Pancreas (tissue), 10 donors: ENCODE measurements around the gene MAN2A2. TPM values are rescaled to one million over a fixed set of nuclear protein-coding genes. Genes with fewer than 3 reads are reported as not detected.

Experiments used
- ATAC-seq, 4 donors: fragments of 200-7000 bp; cut with Tn5 transposase; one replicate each; pipeline versions ENCODE4 v1.8.0 to v1.9.1; 2020; ENCODE audit warnings: mild to moderate bottlenecking in 4 of 4, moderate library complexity in 4 of 4
- DNase-seq, 6 donors: peaks; one replicate each; pipeline ENCODE4 v3.0.0-alpha.2; 2020
- FAIRE-seq: peaks from 2 replicates; lab custom pipeline; 2012; peaks lifted over from hg19 to GRCh38; lab: Jason Lieb, UNC
- H3K27ac ChIP-seq, 4 donors: fragments of 200-600 bp; sonication (generic); 1 replicate in 3 of 4; 2 replicates in 1 of 4; pipeline versions ENCODE4 v1.5.0 to v1.8.0; 2020
- H3K27me3 ChIP-seq, 4 donors: fragments of 200-600 bp; one replicate each; pipeline ENCODE4 v1.8.0; 2021
- H3K36me3 ChIP-seq, 3 donors: fragments of 200-600 bp; sonication (generic) in 1 of 3; one replicate each; pipeline versions ENCODE4 v1.5.0 to v1.8.0; 2020 to 2021
- H3K4me1 ChIP-seq, 3 donors: fragments of 200-600 bp; one replicate each; pipeline ENCODE4 v1.8.0; 2021
- H3K4me3 ChIP-seq, 4 donors: fragments of 200-600 bp; sonication (generic) in 2 of 4; one replicate each; pipeline versions ENCODE4 v1.5.0 to v1.8.0; 2020 to 2021
- H3K9me3 ChIP-seq, 4 donors: fragments of 200-600 bp; one replicate each; pipeline ENCODE4 v1.8.0; 2021
- CTCF ChIP-seq, 4 donors: fragments of 200-600 bp; sonication (generic) in 3 of 4; IDR thresholded peaks; one replicate each; pipeline versions ENCODE4 v1.5.0 to v1.8.0; 2021; ENCODE audit warnings: antibody characterized with exemption in 4 of 4
- WGBS, 2 donors: extraction: QIAGEN DNeasy Blood & Tissue Kit; methylation state at CpG; one replicate each; pipeline ENCODE4 v1.1.7; 2013; 5-methylcytosine and 5-hydroxymethylcytosine counted together
- intact Hi-C, 3 donors: fragments of 100-400 bp; cut with DNase I; formaldehyde crosslinking; loops; one replicate each; pipeline versions ENCODE4 v1.11.1 to v1.14.2; 2022
- polyA plus RNA-seq, 2 donors: library from polyadenylated mRNA; stranded (reverse); fragments of 200-250 nt; gene quantifications; one replicate each; pipeline ENCODE4 v1.2.3, GENCODE V29; 2013
- total RNA-seq, 6 donors: library from RNA; stranded (reverse); fragmentation: NEBNext Ultra II Directional in 4 of 6; extraction: Animal tissue kit (Norgen Biotek cat#: 25700) in 4 of 6; gene quantifications; one replicate each; pipeline versions ENCODE4 v1.2.1 to v1.2.4, GENCODE V29; 2021 to 2023
- donor health status: healthy with polysubstance abuse.
- donor health status: DM: no; HTN: no; CAD: no; lungs with moderate emphysema.
- donor health status: DM: no; HTN: no; CAD: no.
- donor health status: control.
- donor health status: control.
- donor health status: Bipolar disorder and iron deficiency.
- donor health status: DM: yes; HTN: yes; CAD: no.
- donor health status: DM: no; HTN: no; CAD: no.
- donor health status: DM: no; HTN: no; CAD: no.
- donor health status: DM: yes; HTN: yes; CAD: no.

Gene MAN2A2
- total and polyA plus RNA-seq, 8 donors, result 56.6 to 118 (median 67.7) TPM

- Histone ChIP-seq H3K27ac (peak overlapping the region in 2 of 4 donors; percentile 15 to 54), H3K27me3 (no peaks in the 10 kb centered on the region), H3K4me3 (no peak overlapping the region), H3K4me1 (peaks cover 6 to 42% (median 18%) of the 10 kb centered on the region in 3 donors), H3K9me3 (no peaks in the 10 kb centered on the region), H3K36me3 (no peaks in the 10 kb centered on the region)
- 33 to 38% methylated on average over 16 of the region's 16 CpGs for WGBS, 2 donors
- DNase-seq (no peak), FAIRE-seq (no peak), ATAC-seq (peak in 3 of 4 donors; percentile 21 to 44 (median 22))
- intact Hi-C loops, result no loop called here
- no peak for TF ChIP-seq CTCF (IDR thresholded peaks at IDR 0.05)
These were observed 36.9 kb upstream of the MAN2A2 start for GRCh38 chr15:90866161-90866715.

DNA sequence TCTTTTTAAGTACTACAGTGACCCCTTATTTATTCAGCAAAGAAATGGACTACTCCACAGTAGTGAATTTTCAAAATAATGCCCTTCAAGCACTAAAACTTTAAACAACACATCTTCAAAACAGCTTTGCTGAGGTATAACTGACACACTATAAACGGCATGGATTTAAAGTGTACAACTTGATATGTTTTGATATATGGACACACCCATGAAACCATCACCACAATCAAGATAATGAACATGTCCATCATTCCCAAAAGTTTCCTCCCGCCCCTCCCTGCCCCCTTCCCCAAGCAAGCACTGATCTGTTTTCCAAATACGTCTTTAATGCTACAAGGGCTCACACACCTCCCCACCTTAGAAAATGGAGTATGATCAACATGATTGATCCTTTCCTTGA lies 36.3 kb upstream of the MAN2A2 start:
- no peaks in the 10 kb centered on the region for H3K9me3 ChIP-seq
- H3K27ac ChIP-seq, result peak overlapping the region in 2 of 4 donors; percentile 15 to 54
- H3K4me3 ChIP-seq, result no peak overlapping the region
- H3K36me3 ChIP-seq, result no peaks in the 10 kb centered on the region
- FAIRE-seq, result no peak
- intact Hi-C loops, result no loop called here
- no peak for DNase-seq
- no peak for ATAC-seq
- WGBS, 2 donors, result 66 to 72% methylated on average over 3 of the region's 3 CpGs
- no peak for TF ChIP-seq CTCF (IDR thresholded peaks at IDR 0.05)
- no peaks in the 10 kb centered on the region for H3K27me3 ChIP-seq
- peaks cover 6 to 37% (median 16%) of the 10 kb centered on the region in 3 donors for H3K4me1 ChIP-seq

GRCh38 chr15:90868261-90868689 lies 34.8 kb upstream of the MAN2A2 start, which contains the start of gene FURIN:
Gene FURIN, plus strand, starts transcription at chr15:90868588. Its CDS starts 7,153 bp downstream, at chr15:90875741.
- FAIRE-seq (no peak), ATAC-seq (no peak), DNase-seq (no peak)
- H3K4me3 ChIP-seq, result no peak within 1 kb of the TSS
- peaks cover 9 to 33% (median 16%) of the 10 kb centered on the region in 3 donors for H3K4me1 ChIP-seq
- no peaks in the 10 kb centered on the region for H3K9me3 ChIP-seq
- WGBS, 2 donors, result 80 to 85% methylated on average over 6 of the region's 6 CpGs
- H3K27me3 ChIP-seq, result no peaks in the 10 kb centered on the region
- intact Hi-C loops, result no loop called here
- peak within 1 kb of the TSS in 3 of 4 donors; percentile 28 to 96 (median 93) for H3K27ac ChIP-seq
- H3K36me3 ChIP-seq, result no peaks in the 10 kb centered on the region
- no peak for TF ChIP-seq CTCF (IDR thresholded peaks at IDR 0.05)

DNA sequence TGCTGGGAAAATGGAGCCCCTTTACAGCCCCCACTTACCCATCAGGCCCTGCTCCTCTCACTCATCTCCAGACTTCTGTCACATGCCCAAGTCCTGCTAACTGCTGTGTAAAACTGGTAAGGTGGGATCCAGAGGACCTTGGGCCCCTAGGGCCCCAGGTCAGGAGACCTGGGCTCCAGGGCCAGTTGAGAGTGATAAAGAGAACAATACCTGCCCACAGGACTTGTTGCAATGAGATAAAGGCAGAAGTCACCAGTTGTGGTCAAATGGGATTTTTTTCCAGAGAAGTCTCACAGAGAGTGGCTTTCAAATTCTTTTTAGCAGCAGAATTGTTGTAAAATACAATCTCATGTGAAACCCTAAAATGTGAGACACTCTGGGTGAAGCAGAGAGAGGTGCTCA lies 34.0 kb upstream of the MAN2A2 start:
- ATAC-seq (no peak), FAIRE-seq (no peak), DNase-seq (no peak)
- no peaks in the 10 kb centered on the region for H3K27me3 ChIP-seq
- TF ChIP-seq CTCF (IDR thresholded peaks at IDR 0.05), result no peak
- peak overlapping the region in 3 of 4 donors; percentile 28 to 96 (median 93) for H3K27ac ChIP-seq
- H3K36me3 ChIP-seq, result no peaks in the 10 kb centered on the region
- H3K4me1 ChIP-seq, result peaks cover 14 to 41% (median 23%) of the 10 kb centered on the region in 3 donors
- no peaks in the 10 kb centered on the region for H3K9me3 ChIP-seq
- H3K4me3 ChIP-seq, result no peak overlapping the region
- intact Hi-C loops, result no loop called here
